T-helper 2 cell treated with Interferon-gamma antibody and Interleukin-4, amounts not matched to agents 100 ng/mL and 5 ng/mL, for 36 hours (primary cell): ENCODE measurements around the gene PNPLA2. TPM values are rescaled to one million over a fixed set of nuclear protein-coding genes. Genes with fewer than 3 reads are reported as not detected.

Experiments used
- intact Hi-C: fragments of 100-400 bp; cut with micrococcal nuclease; formaldehyde crosslinking; loops from one replicate; pipeline ENCODE4 v1.15.1; 2023
- total RNA-seq: library from RNA; stranded (reverse); gene quantifications from 2 replicates; pipeline ENCODE4 v1.2.3, GENCODE V29; 2022

The PNPLA2 gene
- total RNA-seq, 1 donor from 2014 or later: 43.0 TPM

DNA sequence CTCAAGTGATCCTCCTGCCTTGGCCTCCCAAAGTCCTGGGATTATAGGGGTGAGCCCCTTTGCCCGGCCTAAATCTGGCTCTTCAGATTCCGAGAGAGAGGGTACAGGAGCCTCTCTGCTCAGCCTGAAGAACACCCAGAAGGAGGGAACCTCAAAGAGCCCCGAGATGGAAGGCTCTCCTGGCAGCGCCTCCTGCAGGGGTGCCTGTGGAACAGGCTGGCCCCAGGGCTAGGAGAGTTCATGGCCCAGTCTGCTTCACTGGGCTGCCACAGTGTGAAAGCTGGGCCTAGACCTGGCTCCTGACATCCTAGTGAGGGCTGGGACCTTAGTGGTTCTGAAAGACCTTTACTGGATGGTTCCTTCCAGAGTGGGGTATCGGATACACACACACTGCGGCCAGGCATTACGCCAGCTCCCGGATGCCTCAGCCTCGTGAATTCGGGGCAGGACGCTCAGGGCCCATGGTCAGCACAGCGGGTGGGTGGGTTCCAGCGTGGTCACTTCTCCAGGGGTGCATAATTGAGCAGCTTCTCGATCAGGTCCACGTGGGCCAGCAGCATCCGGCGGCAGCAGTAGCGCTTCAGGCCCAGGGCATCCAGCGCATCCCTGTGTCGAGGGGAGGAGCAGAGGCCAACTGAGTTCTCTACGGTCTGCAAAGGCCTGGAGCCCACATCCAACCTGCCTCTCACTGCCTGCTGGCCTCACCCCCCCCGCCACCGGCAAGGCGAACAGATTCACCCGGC is 21.3 kb downstream of the PNPLA2 start:
- intact Hi-C loops: no loop called here

DNA sequence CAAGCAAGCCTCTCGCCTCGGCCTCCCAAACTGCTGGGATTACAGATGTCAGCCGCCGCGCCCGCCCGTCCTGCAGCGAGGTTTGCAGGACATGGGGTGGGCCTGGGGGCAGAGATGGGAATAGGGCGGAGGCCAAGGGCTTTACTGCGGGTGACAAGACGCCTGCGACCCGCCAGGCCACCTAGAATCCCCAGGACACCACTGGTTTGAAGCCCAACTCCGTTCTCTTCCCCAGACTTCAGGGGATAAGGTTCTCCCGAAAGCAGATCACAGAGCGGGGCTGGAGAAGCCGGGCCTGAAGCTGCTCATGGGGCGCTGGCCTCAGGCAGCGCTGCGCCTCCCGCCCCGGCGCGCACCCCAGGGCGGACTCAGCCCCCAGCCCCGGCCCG is 23.3 kb downstream of the PNPLA2 start:
- intact Hi-C loops: loop anchor here (2.0 kb wide), 2 partner anchors 21 to 33 kb away; partner anchors contain the start of gene RPLP2

DNA sequence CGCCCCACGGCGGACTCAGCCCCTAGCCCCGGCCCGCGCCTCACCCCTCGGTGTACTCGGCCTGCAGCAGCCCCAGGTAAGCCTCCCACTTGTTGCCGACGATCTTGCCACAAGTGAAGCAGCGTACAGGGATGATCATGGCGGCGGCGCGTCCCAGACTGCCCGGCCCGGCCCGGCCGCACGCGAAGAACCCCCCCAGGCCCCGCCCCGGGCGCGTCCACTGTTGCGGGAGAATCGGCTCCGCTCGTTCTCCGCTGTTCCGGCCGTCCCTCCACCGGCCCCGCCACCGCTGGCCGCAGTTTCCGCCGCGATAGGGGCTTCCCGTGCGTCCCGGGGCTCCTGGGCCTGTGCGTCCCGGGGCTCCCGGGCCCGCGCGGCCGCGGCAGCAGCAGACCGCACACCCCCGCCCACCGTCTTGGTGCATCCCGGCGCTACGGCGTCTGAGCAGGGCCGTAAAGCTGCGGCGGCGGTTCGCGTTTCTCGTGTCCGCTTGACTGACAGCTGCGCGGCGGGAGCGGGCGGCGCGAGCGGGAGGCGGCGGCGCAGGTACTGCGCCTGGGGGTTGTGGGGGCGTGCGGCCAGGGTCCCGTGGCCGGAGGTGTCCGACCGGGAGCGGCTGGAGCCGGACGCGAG is 23.8 kb downstream of the PNPLA2 start, which contains the start of the genes POLR2L and TSPAN4:
POLR2L (minus strand) TSS at position 160 of the 633 bp plus-strand sequence; CDS start at position 139, 21 bp downstream.
TSPAN4 (plus strand) TSS at position 483 of the 633 bp plus-strand sequence. CDS start 7,453 bp downstream, outside the sequence.
- intact Hi-C loops: loop anchor here (2.0 kb wide), 2 partner anchors 22 to 34 kb away; partner anchors contain the start of gene RPLP2

DNA sequence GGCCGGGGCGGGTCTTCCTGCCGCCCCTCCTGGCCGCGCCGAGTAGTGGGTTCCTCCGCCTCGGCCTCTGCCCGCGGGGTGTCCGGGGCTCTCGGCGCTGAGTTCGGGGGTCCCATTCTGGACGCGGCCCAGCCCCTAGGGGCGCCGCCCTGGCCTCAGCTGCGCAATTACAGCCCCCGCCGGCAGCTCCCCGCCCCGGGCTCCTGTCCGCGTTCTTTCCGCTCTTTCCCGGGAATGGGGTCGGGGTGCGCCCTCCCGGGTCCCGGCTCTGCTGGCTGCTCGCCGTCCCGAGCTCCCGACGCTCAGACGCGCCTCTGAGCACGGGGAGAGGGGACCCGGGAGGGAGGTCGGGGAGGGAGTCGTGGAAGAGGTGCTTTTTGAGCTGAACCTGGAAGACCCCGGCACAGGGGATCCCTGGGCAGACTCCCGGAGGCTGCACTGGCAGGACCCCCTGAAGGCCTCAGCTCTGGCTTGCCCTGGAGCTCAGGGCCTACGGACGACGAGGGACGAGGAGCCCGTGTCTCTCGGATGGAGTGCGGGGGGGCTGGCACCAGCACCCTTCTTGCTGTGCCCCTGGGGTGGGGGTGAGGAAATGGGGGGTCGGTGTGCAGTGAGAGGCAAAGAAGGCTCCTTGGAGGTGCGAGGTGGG is 24.5 kb downstream of the PNPLA2 start:
- intact Hi-C loops: loop anchor here (2.0 kb wide), 2 partner anchors 22 to 34 kb away; partner anchors contain the start of gene RPLP2

DNA sequence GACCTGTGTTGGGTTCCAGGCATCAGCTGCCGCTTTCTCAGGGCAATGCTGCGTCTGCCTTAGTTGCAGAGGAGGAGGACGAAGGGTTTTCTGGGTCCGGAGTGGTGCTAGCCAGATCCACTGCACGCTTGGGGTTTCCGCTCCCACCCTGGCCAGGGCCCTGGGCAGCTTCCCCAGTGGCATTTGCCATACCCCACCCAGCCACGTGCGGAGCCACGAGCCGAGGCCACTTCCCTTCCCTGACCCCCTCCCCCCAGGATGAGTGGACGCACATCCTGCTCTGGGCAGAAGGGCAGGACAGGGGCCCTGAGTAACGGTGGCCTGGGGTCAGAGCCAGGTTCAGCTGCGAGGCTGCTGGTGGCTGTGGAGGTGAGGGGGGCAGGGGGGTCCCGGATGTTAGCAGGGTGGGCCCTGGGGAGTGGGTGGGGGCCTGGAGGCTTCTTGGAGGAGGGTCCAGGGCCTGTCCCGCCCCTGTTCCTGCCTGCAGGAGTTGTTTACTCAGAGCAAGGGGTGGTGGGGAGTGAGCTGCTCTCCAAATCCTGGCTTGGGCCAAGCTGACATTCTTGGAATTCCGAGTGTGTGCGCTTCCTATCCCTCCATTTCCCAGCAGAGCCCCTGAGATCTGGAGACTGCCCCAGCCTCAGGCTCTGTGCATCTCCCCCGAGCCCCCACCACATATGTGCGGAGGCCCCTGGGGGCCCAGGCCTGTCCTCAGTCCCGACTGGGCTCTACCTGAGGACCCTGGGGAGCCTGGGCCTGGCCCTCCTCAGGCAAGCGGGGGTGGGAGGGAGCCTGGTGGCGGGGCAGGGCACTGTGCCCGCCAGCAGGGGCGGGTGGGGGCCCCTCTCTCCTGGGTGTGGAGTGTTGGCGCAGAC is 25.3 kb downstream of the PNPLA2 start:
- intact Hi-C loops: loop anchor here (2.0 kb wide), 2 partner anchors 23 to 35 kb away; partner anchors contain the start of gene RPLP2

DNA sequence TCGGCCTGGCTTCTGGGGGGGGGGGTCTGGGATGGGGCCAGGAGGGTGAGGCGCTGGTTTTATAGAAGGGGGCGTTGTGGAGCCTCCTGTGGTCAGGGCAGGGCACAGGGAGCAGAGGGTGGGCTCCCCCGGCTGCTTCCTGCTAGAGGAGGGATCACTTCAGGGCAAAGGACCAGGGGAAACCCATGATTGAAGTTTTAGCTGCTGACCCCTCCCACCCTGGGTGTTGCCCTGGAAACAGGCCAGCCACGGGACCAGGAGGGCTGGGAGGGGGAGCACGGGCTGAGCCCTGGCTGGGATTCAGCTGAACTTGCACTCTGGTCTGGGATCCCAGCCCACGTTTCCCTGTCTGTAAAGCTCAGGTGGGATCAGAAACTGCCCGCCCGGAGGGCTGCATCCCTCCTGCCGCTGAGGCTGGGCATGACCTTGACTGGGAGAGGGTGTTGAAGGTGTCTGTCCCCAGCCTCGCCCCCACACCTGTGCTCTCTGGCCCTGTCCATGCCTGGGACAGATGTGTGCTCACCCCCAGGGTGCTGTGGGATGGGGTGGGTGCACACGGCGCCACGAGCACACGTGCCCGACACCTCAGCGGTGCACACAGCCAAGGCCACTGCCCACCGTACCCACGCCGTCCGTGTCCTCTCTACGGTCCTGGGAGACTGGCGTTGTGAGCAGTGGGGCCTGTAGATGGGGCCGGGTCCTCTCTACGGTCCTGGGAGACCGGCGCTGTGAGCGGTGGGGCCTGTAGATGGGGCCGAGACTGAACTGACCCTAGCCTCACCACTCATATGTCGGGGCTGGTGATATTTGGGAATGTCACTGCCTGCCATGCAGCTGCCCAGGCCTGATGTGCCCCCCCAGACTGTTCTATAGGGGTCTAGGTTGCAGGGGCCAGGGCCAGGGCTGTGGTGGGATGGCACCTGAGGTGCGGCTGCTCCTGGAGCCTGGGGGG is 26.3 kb downstream of the PNPLA2 start:
- intact Hi-C loops: loop anchor here (5.0 kb wide), 1 partner anchor 67 kb away; the partner anchor contains the start of gene CHID1

DNA sequence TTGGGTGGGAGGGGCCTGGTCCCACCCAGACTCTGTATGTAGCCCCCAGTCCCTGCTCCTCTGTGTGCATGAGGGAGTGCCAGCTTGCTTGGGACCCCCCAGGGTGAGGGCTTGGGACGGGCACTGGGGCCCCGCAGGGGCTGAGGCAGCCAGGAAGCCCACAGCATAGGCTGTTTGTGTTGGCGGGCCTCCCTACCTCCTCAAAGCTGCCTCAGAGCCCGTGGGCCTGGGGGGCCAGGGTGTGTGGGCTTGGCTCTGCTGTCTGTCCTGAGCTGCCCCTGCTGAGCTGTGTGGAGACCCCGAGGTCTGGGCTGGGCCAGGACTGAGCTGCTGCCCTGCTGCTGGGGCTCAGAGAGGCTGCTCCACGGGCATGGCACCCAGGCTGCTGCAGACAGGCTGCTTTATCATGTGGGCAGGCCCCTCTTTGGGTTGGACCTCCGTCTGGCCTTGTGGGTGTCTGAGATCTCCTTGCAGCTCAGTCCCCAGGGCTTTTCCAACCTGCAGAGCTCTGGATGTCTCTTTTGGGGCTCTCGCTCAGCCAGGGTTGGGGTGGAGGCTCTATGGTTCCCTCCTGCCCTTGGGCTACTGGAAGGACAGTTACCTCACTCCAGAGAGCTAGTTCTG is 27.3 kb downstream of the PNPLA2 start:
- intact Hi-C loops: loop anchor here (5.0 kb wide), 1 partner anchor 66 kb away; the partner anchor contains the start of gene CHID1

DNA sequence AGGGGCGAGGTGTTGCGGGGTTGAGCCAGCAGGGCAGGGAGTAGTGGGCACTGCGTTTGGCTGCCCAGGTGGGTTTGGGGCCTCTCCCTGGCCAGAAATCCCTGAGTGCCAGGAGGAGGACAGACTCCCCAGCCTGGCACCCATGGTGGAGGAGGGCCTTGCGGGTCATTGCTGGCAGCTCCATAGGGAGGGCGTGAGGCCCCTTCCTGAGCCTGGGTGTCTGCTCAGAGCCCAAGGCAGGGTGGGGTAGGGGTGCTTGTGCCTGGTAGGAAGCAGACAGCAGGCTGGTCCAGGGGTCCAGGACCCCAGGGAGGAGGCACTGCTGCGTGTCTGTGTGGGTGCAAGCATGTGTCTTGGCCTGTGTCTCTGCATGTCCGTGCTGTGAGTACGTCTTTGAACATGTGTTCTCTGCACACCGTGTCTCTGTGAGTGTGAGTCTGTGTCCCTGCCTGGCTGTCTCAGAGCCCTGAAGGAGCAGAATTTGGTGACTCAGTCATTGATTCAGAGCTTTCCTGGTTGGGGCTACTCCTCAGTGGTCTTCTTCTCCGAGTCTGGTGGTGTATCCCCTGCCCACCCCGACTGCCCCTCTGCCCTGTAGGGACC is 27.9 kb downstream of the PNPLA2 start:
- intact Hi-C loops: loop anchor here (5.0 kb wide), 1 partner anchor 66 kb away; the partner anchor contains the start of gene CHID1

DNA sequence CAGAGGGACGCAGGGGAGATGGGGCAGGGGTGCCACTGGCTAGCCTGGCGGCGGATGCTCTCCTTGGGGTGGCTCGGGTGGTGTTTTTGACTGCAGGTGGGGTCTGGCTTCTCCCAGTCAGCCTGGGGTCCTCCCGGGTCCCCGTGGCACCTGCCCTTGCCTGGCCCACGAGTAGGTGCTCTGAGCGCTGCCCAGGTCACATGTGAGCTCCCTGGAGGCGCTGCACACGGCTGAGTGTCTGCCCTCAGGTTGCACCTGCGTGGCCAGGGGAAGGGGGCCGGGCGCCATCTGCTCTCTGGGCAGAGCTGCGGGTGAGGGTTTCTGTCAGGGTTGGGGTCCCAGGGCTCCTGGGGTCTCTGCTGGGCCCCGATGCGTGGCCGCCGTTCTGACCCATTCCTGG is 29.2 kb downstream of the PNPLA2 start:
- intact Hi-C loops: loop anchor here (1.0 to 5.0 kb wide), 2 partner anchors 64 to 203 kb away; partner anchors contain the start of gene CHID1

DNA sequence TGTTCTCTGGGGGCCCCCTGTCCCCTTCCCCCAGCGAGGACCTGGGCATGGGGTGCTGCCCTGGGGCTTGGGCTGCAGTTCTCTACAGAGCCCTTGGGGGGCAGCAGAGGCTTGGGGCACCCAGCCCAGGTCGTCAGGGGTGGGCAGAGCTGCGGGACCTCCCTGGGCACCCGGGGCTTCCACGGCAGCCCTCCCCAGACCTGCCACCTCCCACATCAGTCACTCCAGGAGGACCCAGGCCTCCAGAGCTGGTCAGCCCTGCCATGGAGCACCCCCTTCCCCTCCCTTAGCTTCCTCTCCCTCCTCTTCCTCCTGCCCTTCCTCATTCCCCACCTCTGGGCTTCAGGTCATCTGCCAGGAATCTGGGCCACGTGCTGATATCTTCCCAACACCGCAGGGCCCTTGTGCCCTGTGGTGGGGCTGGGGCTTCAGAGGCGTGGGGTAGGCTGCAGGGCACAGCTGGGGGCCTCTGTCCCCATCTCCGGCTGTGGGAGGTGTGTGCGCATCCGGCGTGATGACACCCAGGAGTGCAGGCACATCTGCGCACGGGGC is 29.7 kb downstream of the PNPLA2 start:
- intact Hi-C loops: loop anchor here (1.0 to 5.0 kb wide), 2 partner anchors 64 to 203 kb away; partner anchors contain the start of gene CHID1

DNA sequence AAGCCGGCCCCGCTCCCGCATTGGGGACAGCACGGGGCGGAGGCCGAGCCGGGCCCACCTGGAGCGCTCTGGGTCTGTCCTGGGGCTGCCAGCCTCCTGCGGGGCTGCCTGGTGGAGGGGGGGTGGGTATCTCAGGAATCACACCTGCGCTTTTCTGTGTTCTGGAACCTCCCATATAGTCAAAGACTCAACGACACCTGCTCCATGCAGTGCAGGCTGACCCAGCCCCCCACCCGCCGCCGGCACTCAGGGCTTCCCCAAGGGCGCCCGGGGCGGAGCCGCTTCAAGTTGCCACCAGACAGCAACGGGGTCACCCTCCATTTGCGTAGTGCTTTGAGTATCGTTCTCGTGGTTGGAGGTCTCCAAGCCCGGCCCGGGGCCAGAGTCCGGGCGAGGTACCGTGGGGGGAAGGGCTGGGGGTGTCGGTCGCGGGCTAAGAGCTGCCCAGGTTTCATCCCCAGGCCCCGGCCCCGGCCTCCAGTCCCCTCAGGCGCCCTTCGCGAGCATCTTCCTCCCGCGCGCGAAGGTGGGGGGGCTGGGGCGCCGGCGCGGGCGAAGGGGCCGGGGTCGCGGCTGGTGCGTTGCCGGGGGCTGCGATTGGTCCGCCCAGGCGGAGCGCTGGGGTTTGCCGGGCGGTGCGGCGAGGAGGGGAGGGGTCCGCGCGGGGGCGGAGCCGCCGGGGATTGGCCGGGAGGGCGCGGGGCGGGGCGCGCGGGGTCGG is 30.6 kb downstream of the PNPLA2 start:
- intact Hi-C loops: loop anchor here (5.0 kb wide), 1 partner anchor 63 kb away; the partner anchor contains the start of gene CHID1

DNA sequence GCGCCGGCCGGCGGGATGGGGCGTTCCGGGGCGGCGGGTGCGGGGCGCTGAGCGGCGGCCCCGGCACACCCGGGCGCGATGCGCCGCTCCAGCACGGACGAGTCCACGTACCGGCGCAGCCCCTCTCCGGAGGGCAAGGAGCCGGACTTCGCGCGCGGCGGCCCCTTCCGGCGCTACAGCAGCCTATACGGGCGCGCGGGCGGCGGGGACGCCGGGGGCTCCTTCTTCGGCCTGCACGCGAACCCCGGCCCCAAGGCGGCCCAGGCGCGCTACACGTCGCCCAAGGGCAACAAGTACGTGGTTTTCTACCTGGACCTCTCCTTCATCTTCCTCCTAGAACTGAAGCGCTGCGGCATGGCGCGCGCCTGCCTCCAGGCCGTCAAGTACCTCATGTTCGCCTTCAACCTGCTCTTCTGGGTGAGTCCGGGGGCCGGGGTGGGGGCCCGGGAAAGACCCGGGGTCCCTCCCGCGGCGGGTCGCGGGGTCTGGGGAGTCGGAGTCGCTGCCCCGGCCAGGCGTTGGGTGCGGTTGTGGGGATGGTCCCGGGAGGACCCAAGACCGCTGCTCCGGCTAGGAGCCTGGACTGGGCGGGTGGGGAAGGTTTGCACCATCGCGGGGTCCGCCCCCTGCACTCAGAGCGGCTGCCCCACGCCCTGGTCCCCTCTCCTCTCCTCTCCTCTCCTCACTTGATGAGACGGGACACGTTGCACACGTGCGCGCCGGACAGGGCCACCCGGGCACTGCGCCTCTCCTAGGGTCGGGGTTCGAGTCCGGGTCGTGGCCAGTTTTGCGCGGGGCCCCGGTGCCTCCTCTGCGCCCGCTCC is 31.4 kb downstream of the PNPLA2 start:
- intact Hi-C loops: loop anchor here (5.0 kb wide), 1 partner anchor 62 kb away; the partner anchor contains the start of gene CHID1

DNA sequence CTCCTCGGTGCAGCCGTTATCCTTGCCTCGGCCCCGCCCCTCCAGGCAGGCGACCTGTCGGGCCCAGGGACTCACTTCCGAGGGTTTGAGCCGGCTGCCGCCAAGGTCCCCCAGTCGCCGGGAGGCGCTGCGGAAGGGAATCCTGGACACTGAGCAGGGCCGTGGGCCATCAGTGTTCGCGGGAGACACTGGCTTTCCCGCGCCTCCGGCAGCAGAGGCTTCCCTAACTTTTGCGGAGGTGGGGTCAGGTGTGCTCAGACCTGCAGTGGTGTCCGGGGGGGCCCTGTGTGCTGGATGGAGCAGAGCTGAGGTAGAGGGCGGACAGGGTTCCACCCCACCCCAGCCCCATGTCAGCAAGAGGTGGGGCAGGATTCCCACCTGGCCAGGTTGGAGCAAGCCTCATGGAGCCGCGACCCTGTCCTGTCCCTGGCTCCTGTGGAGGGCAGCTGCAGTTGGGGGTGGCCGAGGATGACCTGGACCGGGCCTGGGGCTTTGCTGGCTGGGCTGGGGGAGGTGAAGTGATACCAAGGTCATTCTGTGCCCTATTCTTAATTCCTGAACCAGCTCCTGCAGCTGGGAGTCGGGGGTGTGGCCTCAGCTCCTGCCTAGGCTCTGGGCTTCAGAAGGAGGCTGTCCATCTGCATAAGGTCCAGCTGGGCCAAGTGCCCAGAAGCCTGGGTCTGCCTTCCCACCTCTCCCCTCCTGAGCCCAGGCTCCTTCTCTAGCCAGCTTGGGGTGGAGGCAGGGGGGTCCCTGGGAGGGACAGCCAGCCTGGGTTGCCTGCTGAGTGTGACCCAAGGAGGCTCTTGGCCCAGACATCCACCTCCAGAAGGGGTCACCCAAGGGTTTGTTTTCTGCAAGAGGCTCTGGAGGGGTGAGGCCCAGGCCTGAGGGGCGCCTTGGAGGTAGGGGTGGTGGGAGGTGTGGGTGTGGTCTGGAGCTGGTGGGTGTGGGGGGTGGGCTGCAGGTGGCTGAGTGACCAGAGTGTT is 32.4 kb downstream of the PNPLA2 start:
- intact Hi-C loops: no loop called here

DNA sequence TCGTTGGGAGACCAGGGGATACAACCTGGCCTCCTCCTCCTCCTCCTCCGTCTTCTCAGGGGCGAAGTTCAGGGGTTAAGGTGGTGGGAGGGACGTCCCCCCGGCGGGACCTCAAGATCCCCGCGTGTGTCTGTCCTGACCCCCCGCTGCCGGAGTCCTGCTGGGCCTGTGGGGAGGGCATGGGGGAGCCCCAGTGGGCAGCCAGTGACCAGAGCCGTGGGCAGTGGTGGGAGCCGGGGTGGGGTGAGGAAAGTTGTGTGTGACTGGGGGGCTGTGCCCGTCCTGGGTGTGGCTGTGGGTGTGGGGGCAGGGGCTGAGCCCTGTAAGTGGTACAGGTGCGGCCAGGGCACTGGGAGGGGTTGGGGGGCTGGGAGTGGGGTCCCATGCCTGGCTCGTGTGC is 34.0 kb downstream of the PNPLA2 start:
- intact Hi-C loops: no loop called here
